Kidney (tissue), 14 donors: Measurements from ENCODE around the gene BNC2. TPM values are rescaled to one million over a fixed set of nuclear protein-coding genes. Genes with fewer than 3 reads are reported as not detected.

Experiments
- DNase-seq, 5 donors: peaks; one replicate each; pipeline ENCODE4 v3.0.0-alpha.2; 2013 to 2020
- FAIRE-seq: peaks from 2 replicates; lab custom pipeline; 2012; peaks lifted over from hg19 to GRCh38; lab: Jason Lieb, UNC
- H3K27ac ChIP-seq, 2 donors: one replicate each; pipeline ENCODE4 v1.7.0; 2013; ENCODE audit warnings: low read depth in 2 of 2, low read length in 2 of 2, inconsistent platforms in 1 of 2
- H3K27me3 ChIP-seq: one replicate; pipeline ENCODE4 v1.7.1; 2013; ENCODE audit warnings: low read length, inconsistent platforms; ENCODE audit not compliant: control insufficient read depth, insufficient read depth
- H3K36me3 ChIP-seq, 3 donors: one replicate each; pipeline versions ENCODE4 v1.7.0 to v1.7.1; 2013; ENCODE audit warnings: low read length in 3 of 3, control low read depth in 1 of 3, inconsistent platforms in 1 of 3; ENCODE audit not compliant: insufficient read depth in 3 of 3, control insufficient read depth in 2 of 3
- H3K4me1 ChIP-seq, 3 donors: one replicate each; pipeline versions ENCODE4 v1.7.0 to v1.7.1; 2013; ENCODE audit warnings: low read length in 3 of 3, inconsistent platforms in 1 of 3, low read depth in 1 of 3; ENCODE audit not compliant: control insufficient read depth in 2 of 3, insufficient read depth in 2 of 3
- H3K4me3 ChIP-seq, 3 donors: one replicate each; pipeline versions ENCODE4 v1.7.0 to v1.8.1; 2013; ENCODE audit warnings: low read length in 3 of 3, control low read depth in 1 of 3, inconsistent platforms in 1 of 3
- H3K9ac ChIP-seq, 3 donors: one replicate each; pipeline versions ENCODE4 v1.7.0 to v1.7.1; 2013; ENCODE audit warnings: low read length in 3 of 3, control low read depth in 1 of 3, inconsistent platforms in 1 of 3
- H3K9me3 ChIP-seq, 3 donors: one replicate each; pipeline versions ENCODE4 v1.7.0 to v1.7.1; 2013; ENCODE audit warnings: low read length in 3 of 3, control low read depth in 1 of 3, inconsistent platforms in 1 of 3; ENCODE audit not compliant: control insufficient read depth in 2 of 3, insufficient read depth in 1 of 3
- intact Hi-C: fragments of 100-400 bp; cut with DNase I; formaldehyde crosslinking; loops from one replicate; pipeline ENCODE4 v1.11.1; 2022
- polyA plus RNA-seq: library from polyadenylated mRNA; stranded (reverse); fragments of 350-450 nt; fragmentation: Illumina TruSeq; extraction: RNeasy Lipid Tissue Mini Kit (QIAGEN cat#74804); gene quantifications from one replicate; pipeline ENCODE4 v1.2.3, GENCODE V29; 2014; ENCODE audit warnings: low read depth, low replicate concordance; ENCODE audit not compliant: insufficient read depth
- total RNA-seq: library from RNA; stranded (reverse); fragmentation: NEBNext Ultra II Directional; extraction: Animal tissue kit (Norgen Biotek cat#: 25700); gene quantifications from one replicate; pipeline ENCODE4 v1.2.1, GENCODE V29; 2021
- TF ChIP-seq, protein P1 (sequence below): IDR thresholded peaks from 3 replicates; pipeline ENCODE4 v1.5.1; 2012; ENCODE audit warnings: mild to moderate bottlenecking, moderate library complexity, borderline replicate concordance; ENCODE audit not compliant: insufficient read depth; ENCODE audit errors: extremely low read depth
- donor health status: control.
- donor health status: control.
- donor health status: control.
- donor health status: control.
- donor health status: control.
- donor health status: DM: yes; HTN: yes; CAD: no.
- donor health status: Normal renal cell carcinoma (clear cell type).

The BNC2 gene
- total and polyA plus RNA-seq, 2 donors from 2014 or later: 5.4 to 37.9 TPM

- Histone ChIP-seq H3K4me1 (no peaks in the 10 kb centered on the region), H3K27ac (no peak overlapping the region), H3K4me3 (no peak overlapping the region), H3K36me3 (no peaks in the 10 kb centered on the region), H3K9ac (no peak overlapping the region), H3K9me3 (no peaks in the 10 kb centered on the region), H3K27me3 (no peaks in the 10 kb centered on the region)
- FAIRE-seq (no peak), DNase-seq (no peak)
- TF ChIP-seq, protein P1, sequence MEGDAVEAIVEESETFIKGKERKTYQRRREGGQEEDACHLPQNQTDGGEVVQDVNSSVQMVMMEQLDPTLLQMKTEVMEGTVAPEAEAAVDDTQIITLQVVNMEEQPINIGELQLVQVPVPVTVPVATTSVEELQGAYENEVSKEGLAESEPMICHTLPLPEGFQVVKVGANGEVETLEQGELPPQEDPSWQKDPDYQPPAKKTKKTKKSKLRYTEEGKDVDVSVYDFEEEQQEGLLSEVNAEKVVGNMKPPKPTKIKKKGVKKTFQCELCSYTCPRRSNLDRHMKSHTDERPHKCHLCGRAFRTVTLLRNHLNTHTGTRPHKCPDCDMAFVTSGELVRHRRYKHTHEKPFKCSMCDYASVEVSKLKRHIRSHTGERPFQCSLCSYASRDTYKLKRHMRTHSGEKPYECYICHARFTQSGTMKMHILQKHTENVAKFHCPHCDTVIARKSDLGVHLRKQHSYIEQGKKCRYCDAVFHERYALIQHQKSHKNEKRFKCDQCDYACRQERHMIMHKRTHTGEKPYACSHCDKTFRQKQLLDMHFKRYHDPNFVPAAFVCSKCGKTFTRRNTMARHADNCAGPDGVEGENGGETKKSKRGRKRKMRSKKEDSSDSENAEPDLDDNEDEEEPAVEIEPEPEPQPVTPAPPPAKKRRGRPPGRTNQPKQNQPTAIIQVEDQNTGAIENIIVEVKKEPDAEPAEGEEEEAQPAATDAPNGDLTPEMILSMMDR: no peak
- intact Hi-C loops: no loop called here
Measured at GRCh38 chr9:16475257-16475656, 395.2 kb downstream of the BNC2 start.

DNA sequence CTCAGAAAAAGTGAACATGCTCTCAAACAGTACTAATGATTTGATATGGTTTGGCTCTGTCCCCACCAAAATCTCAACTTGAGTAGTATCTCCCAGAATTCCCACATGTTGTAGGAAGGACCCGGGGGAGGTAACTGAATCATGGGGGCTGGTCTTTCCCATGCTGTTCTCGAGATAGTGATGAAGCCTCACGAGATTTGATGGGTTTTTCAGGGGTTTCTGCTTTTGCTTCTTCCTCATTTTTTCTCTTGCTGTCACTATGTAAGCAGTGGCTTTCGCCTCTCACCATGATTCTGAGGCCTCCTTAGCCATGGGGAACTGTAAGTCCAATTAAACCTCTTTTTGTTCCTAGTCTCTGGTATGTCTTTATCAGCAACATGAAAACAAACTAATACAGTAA is 401.3 kb downstream of the BNC2 start:
- Histone ChIP-seq H3K4me1 (no peaks in the 10 kb centered on the region), H3K9me3 (no peaks in the 10 kb centered on the region), H3K27me3 (no peaks in the 10 kb centered on the region), H3K4me3 (no peak overlapping the region), H3K36me3 (no peaks in the 10 kb centered on the region), H3K27ac (no peak overlapping the region), H3K9ac (no peak overlapping the region)
- intact Hi-C loops: no loop called here
- TF ChIP-seq, protein P1: no peak
- FAIRE-seq (no peak), DNase-seq (no peak)

DNA sequence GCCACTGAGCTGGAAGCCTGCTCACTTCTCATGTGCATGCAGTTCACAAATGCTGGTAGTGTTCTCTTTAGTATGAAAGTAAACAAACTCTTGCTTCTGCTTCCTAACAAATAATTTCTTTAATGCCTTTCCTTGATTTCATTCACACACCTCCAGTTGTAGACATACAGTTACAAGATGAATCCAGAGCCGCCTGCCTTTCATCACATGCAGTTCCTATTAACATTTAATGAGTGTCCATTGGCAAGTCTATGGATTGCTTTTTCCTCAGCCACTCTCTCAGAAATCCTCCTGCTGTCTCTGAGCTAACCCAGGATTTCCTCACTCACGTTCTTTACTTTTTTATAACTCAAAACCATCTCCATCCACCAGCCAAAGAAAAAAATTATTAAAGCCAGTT is 408.6 kb downstream of the BNC2 start:
- H3K36me3 ChIP-seq: no peaks in the 10 kb centered on the region
- H3K9me3 ChIP-seq: no peaks in the 10 kb centered on the region
- no peak overlapping the region for H3K4me3 ChIP-seq
- DNase-seq: no peak
- no peak for FAIRE-seq
- no peak overlapping the region for H3K27ac ChIP-seq
- H3K9ac ChIP-seq: no peak overlapping the region
- H3K4me1 ChIP-seq: peaks cover 0 to 10% (median 0%) of the 10 kb centered on the region in 3 donors
- intact Hi-C loops: no loop called here
- no peaks in the 10 kb centered on the region for H3K27me3 ChIP-seq
- TF ChIP-seq, protein P1: no peak
